HG03460 (cell line): ENCODE measurements around the gene POLR3A.

Source experiments
- ATAC-seq: cut with Tn5 transposase; IDR thresholded peaks from one replicate; pipeline ENCODE4 v1.9.1; 2021; ENCODE audit not compliant: unreplicated experiment

POLR3A gene

DNA sequence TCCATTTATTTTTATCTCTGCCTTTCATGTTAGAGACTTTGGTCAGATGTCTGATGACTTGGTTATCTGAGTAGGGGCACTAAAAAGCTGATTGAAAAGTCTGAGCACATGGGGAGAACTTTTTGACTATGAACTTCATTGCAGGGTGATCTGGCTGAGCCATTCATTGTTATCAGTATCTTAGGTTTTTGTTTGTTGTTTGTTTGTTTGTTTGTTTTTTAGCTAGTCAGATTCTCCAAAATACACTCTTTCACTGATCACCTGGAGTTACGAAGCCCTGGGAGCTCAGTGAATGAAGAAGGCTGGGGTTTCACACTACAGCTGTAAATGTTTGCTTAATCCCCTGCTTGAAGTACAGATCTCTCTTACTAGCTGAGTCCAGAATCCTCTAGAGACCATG is 74.2 kb downstream of the POLR3A start:
- no peak for ATAC-seq

DNA sequence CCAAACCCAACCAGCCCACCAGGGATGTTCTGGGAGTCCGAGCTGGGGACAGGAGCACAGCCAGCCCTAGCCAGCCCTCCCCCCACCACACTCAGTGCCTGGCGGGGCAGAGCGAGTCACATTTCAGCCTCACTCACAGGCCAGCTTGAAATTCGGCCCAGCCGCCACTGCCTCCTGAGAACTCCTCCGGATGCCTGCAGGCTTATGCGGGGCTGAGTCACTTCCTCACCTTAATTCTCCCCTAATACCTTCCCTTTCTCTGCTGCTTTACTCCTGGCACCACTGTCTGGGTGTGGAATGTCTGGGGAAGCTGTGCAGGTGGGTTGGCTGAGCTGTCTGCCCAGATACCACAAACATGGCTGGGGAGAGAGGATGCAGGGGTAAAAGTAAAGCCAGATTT is 80.1 kb downstream of the POLR3A start:
- no peak for ATAC-seq

DNA sequence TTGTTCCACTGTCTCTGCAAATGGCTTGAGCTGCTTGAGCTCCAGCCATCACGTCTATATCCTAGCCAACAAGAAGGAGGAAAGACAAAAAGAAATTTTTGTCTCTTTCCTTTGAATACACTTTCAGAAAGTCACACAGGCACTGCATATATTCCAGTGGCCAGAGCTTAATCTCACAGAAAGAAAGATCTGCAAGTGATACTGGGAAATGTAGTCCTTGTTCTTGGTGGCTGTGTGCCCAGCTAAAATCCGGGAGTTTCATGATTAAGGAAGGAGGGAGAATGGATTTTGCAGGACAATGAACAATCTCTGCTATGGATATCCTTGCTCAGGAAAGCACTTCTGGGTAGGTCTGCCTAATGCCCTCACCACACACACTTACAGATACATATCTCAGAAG is 83.2 kb downstream of the POLR3A start:
- no peak for ATAC-seq

DNA sequence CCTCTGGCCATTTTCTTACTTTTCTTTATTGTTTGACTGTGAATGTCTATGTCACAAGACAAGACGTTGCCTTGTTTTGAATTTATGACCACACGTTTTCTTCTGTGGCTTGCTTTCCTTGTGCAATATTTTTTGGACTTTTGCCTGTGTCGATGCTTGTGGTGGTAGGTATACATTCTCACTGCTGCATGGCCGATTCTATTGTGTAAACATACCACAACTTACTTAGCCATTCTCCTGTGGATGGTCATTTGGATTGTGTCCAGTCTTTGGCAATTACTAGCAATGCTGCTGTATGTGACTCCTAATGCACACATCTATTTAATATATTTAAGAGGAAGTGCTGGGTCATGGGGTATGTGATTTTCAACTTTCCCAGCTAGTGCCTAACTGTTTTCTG is 84.8 kb downstream of the POLR3A start:
- ATAC-seq: no peak

DNA sequence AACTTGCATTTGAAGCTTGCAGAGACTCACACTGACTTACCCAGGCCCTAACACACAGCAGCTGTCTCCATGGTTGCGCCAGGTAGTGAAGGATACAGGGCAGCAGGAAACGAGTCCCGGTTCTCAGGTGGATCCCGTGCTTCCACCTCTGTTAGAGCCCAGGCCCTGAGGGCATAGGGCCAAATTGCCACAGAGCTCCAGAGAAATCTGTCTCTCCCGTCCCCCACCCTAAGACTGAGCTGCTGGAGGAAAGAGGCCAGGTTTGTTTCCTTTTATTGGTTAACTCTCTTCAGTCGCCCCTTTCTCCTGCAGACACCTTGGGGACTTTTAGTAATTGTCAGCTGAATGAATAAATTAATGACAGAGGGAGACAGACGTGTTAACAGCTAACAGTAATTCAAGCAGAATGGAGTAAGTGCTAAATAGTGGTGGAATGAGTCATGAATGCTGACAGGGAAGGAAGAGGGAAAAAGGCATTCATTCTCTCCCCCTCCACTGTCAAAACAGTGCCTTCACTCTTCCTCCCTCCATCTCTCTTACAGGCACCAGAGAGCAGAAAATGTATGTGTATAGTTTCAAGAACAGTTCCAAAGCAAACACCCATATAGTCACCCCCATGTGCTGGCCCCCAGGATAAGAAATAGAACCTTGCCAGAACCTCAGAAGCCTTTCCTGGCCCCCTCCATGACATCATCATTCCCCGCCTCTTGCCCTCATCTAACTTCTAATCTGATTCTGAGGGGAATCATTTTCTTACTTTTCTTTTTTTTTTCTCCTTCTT is 86.0 kb downstream of the POLR3A start:
- ATAC-seq: no peak

DNA sequence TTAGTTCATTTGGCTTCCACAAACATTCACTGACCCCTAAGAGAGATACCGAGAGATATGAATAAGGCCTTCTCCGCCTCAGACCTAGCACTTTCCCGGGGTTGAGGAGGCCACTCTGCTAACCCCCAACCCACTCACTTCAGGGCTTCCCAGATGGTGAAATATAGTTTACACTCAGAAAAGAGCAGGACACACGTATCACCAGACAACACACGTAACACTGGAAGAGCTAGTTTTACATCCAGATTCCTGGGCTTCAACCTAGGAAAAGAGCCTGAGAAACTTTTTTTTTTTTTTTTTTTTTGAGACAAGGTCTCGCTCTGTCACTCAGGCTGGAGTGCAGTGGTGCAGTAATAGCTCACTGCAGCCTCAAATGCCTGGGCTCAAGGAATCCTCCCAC is 87.5 kb downstream of the POLR3A start:
- no peak for ATAC-seq

DNA sequence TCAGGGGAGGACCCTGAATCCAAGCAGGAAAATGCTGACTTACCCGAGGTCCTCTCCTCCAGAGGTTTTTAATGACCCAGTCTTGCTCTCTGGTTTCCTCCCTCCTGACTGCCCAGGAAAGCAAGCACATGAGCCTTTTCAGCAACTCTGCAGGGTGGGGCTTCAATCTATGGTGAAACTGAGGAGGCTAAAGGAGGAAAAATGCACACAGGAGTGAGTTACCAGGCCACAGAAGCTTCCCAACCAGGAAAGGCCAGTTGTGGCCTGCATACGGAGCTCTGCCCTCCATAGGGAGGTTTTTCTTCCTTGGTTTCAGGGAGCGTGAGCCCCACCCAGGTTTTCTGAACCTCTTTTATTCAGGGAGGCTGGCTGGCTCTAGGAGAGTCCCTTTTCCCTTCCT is 88.7 kb downstream of the POLR3A start:
- no peak for ATAC-seq

DNA sequence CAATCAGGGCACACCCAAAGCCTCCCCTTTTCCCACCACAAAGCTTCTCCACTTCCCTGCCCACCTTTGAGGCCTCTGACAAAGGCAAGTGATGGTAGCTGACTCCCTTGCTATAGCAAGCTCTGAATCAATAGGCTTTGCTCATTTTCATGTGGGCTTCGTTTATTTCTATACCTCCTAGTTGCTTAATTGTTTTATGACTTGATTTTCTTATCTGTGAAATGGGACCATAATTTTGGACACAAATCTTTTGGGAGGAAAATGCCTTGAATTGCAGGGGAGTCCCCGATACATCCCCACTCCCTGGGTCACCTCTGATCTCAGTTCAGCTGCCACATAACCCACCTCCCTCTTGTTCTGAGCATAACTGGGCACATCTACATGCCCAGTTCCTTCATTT is 89.1 kb downstream of the POLR3A start:
- ATAC-seq: no peak

DNA sequence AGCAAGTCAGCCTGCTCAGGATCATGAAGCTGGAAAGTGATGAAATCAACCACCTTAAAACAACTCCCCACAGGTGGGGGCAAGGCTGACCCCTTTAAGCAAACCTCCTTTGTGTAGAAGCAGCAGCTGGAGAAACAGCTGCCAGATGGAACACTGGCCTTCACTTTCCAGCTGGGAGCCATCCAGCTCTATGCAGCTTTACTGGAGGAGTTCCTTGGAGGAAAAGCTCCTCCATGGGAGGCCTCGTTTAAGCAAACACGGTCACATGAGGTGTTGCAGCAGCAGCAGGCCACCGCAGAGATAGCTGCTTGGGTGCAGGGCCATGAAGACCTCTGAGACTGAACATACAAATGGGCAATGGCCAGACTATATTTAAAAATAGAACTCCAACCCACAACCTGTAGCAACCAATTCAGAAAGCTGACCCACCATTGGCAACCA is 89.7 kb downstream of the POLR3A start:
- no peak for ATAC-seq

DNA sequence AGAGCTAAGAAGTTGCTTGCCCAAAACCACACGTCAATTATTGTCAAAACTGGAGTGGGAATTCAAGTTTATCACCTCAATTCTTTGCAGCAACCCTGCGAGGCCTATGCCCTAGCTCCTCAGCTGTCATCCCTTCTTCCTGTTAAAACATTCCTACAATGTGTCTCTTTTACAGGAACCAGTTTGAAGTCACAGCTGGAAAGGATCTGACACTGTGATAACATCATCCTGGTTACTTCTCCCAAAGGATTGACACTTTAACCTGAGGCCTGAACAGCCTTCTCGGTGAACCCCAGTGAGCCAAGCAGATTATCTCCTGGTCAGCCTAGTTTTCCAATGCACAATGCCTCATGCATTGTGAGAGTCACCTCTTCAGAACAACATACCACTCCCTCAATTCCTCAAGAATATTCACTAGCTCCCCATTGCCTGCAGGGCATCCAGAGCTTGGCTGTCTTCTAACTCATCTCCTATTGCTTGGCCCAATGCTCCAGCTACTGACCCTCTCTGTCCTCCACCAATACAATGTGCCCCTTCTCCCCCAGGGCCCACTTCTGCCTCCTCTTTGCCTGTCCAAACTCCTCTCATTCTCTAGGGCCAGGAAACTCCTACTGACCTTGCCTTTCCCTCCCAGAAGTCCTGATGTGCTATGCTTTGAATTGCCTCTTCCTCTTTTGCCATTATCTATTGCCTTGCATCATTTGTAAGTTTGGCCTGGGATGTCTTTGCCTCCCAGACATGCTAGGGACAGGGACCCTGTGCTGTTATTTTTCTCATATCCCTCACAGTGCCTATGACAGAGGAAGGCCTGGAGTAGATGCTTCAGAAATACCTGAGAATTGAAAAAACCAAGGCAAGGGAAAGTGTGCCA is 92.4 kb downstream of the POLR3A start:
- ATAC-seq: no peak

DNA sequence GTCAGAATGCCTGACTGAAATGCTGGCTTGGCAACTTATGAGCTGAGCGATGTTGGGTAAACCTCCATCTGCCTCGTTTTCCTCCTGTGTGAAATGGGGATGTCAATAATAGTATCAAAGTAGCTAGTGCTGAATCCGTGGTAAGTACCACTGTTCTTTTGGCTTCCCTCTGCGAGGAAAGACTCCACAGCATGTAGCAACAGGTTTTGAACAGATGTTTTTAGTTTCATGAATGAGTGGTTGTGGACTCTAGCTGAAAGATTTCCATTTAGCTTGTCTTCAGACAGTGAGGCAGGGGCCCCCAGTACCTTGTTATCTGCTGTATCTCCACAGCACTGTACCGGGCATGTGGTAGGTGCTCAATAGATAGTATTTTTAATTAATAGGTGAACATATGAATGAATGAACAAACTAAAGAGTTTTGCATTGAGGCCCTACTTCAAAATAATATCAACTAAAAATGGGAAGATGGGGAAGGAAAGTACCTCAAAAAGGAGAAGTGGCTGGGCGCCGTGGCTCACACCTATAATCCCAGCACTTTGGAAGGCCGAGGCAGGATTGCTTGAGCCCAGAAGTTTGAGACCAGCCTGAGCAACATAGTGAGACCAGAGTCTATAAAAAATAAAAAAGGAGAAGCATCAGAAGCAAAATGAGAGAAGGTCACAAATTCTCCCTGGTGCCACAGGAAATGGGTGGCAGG is 97.1 kb downstream of the POLR3A start:
- ATAC-seq: no peak

DNA sequence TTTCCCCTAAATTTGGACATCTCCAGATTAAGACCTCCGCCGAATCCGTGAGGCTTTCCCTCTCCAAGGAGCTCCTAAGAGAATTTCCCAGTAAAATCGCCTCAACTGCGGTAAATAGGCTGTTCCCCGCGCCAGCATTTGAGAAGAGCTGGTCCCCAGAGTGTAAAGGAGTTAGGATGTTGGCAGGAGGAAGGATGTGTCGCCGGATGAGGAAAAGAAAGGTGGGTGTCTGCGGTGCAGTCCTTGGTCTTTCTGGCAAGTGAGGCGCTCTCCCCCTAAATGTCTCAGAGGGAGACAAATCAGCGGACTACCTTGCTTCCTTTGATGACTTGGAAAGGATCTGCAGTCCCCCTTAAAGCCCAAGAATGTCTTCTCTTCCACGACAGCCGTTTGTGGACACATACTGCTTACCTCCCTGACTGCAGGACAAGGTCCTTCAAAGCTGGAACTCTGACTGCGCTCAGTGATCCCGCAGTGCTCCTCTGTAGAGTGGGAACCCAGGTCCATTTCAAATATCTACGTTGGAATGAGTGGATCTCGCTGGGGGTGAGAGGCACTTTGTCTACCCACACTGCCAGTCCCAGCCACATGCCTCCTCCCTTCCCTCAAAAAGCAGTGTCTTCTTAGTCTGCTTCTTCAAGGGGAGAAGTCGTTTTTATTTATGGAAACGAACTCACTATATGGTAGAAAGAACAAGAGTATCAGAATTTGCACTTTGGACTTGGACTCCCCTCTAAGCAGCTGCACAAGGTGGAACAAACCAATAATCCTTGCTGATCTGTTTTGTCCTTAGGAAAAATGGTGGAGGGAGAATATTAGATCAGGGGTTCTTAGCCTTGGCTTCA is 101.7 kb downstream of the POLR3A start:
- ATAC-seq: no peak

DNA sequence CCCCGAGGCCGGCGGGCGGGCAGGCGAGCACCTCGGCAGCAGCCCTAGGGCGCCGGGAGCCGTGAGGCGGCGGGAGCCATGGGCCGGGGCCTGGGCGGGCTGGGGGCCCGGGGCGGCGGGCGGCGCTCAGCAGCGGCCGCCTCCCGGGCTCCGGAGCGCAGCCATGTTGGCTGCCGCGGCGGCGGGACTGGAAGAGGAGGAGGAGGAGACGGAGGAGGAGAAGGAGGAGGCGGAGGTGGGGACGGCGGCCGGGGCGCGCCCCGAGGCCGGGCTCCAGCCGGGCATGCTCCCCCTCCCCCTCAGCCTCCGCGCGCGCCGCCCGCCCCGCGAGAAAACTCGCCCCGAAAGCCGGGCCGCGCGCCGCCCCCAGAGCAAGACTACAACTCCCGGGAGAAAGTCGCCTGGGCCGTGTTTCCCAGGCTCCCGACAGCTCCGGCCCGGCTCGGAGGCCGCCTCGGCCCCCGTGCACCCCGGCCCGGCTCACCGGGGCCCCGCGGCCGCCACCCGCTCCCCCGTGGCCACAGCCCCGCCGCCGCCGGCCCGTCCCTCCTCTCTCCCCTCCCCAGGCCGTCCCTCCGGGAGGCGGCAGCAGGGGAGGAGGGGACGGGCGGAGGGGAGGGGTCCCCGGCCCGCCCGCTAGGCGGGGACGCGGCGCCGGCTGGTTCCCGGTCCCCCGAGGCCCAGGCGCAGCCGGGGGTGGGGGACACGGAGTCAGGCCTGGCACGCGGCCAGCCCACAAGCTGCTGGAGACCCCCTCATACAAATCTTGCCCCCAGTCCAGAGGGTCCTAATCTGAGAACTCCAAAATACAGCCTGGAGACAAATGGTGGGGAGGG is 102.5 kb downstream of the POLR3A start, which contains the start of gene DLG5:
DLG5 (minus strand) TSS at position 190 of the 836 bp plus-strand sequence. CDS start 235 bp downstream, outside the sequence.
- peak; percentile 43 for ATAC-seq

DNA sequence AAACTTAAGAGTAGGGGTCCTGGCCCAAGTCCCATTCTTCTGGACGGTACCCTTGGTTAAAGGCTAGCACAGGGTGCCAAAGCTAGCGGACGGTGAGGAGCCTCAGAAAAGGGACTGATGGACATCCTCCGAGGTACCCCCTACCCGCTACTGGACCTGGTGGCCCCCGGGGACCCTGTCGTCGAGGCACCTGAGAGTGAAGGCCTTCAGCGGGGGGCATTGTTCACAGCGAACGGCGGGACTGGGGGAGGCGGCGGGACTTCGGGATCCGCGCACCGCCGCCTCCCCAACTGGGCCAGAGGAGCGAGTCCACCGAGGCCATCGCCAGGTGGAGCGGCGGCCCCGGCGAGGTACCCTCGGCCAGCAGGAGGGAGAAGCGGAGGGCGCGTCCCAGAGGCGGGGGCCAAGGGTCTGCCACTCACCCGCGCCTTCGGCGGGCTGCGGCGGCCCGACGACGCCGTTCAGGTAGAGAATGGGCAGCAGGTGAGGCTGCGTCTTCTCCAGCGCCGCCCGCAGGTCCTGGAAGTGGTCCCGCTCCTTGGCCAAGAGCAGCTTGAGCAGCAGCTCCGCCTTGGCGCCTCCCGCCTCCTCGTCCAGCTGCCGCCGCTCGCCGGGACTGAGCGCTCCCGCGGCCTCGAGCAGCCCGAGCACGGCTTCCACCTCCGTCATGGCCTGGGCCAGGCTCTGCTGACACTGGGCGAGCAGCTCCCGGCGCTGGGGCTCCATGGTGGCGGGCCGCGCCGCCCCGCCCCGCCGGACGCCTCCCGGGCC is 103.3 kb downstream of the POLR3A start:
- ATAC-seq: peak; percentile 48

DNA sequence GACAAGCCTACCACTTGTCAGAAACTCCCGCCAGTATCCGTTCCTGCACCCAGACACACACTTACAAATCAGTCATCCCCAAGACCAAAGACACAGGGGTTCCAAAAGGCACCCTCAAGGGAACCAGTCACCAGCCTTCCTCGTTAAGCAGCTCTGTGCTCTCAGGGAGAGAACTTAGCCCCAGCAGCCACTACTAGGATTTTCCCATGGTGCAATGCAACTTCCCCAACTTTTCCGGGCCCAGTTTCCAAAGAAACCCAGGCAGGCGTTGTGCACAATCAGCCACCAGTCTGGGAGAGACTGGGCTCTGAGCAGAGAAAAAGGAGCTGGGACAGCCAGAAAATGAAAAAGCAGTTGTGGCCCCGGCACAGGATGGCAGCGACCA is 103.9 kb downstream of the POLR3A start:
- no peak for ATAC-seq

DNA sequence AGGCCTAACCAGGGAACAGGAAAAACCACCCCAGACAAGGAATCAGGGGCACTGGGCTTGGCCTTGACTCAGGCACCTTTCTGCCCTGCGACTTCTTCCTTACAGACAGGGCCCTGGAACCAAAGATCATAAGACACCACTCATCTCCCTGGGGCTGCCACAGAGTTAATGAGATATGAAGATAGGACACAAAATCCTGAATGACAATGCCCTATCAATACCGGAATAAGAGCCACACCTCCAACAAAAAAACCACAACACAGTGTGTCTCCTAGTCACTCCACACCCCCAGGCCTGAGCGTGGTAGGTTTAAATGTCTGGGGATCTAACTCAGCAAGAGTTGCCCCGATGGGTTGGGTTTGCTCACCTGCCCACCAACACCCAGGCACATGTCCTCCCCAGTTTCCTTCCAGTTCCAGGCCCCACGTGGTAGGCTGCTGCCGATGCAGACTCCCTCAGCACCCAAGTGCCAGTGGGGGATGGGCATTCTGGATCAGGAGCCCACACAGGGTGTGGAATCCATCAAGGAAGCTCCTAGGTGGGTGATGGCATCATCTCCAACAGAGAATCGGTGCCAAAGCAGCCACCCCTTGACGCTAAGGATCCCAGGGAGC is 106.6 kb downstream of the POLR3A start:
- ATAC-seq: no peak

DNA sequence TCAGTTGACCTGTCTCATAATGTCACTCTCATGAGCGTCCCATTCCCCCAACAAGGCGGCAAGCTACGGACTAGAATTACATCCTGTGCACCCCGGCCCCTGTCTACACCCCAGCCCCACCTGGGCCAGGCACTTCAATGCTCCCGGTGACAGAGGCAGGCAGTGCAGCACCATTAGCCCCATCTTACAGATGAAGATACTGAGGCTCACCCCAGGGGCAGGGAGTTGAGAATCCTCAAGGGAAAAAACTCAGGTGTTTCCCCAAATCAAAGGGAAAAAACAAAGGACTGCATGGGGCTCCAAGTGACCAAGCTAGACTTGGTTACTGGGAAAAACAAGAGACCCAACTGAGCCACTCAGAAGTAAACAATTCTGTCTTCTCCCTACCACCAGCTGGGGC is 107.3 kb downstream of the POLR3A start:
- no peak for ATAC-seq

DNA sequence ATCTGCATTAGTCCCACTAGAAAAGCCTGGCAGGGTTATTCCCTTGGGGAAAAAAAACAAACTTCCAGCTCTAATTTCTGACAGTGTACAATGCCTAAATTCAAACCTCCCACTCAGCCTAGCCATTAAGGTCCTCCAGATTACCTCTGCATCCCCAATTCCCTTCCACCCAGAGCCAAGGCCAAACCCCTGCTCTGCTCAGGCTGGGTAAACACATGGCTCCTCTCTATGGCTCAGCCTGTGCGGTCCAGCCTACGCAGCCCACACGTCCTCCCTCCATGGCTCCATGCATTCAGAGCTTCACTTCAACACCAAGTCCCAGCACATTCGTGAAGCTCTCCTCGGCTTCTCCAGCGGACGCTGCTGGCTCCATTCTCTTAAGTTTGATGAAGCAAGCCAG is 107.9 kb downstream of the POLR3A start:
- ATAC-seq: no peak

DNA sequence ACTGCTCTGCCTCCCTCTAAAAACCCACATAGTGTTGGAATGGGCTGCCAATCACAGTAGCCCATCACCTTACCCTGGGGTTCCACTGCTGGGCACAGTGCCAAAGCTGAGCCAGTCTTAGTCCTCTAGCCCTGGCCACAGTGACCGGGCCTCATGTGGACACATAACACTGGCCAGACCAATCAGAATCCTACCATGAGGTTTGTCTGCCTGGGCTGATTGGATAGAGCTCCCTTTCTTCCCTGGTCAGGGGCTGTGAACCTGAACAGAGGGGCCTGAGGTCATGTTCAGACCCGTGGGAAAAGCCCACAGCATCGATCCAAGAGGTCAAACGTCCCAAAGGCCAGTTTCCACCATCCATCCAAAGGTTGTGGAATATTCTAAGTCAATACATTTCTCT is 108.8 kb downstream of the POLR3A start:
- no peak for ATAC-seq
